Hypothalamus (tissue), 51 donors: ENCODE results near the gene CKAP5.

ENCODE experiments used
- DNase-seq, 51 donors: peaks; one replicate each; lab custom pipeline; 2025; lab: John Stamatoyannopoulos, UW

Gene CKAP5

GRCh38 chr11:46845740-46846509 is at the start of gene CKAP5:
Gene CKAP5 (minus strand): TSS chr11:46846280. CDS start chr11:46821231, 25,049 bp downstream.
- DNase-seq, result peak; percentile 18 to 94 (median 86)

GRCh38 chr11:46895821-46896220 is 49.7 kb upstream of the CKAP5 start:
- peak in 33 of 51 donors; percentile 18 to 75 (median 53) for DNase-seq

- peak in 1 of 51 donors; percentile 11 for DNase-seq
These were observed 48.9 kb upstream of the CKAP5 start for GRCh38 chr11:46894961-46895360.

- DNase-seq, result no peak
These were observed 48.4 kb upstream of the CKAP5 start for GRCh38 chr11:46894506-46894905.

GRCh38 chr11:46892838-46893237 is 46.8 kb upstream of the CKAP5 start:
- no peak for DNase-seq

GRCh38 chr11:46892109-46892508 is 46.0 kb upstream of the CKAP5 start:
- DNase-seq, result no peak

GRCh38 chr11:46890665-46891064 is 44.6 kb upstream of the CKAP5 start:
- DNase-seq, result no peak

- DNase-seq, result peak in 38 of 51 donors; percentile 18 to 88 (median 51)
These were observed 43.8 kb upstream of the CKAP5 start for GRCh38 chr11:46889689-46890475.

- no peak for DNase-seq
These were observed 43.2 kb upstream of the CKAP5 start for GRCh38 chr11:46889251-46889650.

- DNase-seq, result no peak
These were observed 42.6 kb upstream of the CKAP5 start for GRCh38 chr11:46888636-46889035.

GRCh38 chr11:46886211-46886610 is 40.1 kb upstream of the CKAP5 start:
- no peak for DNase-seq

- no peak for DNase-seq
These were observed 33.0 kb upstream of the CKAP5 start for GRCh38 chr11:46879056-46879585.

GRCh38 chr11:46877580-46877979 is 31.5 kb upstream of the CKAP5 start:
- DNase-seq, result no peak

- DNase-seq, result no peak
These were observed 30.4 kb upstream of the CKAP5 start for GRCh38 chr11:46876471-46876870.

- DNase-seq, result no peak
These were observed 28.5 kb upstream of the CKAP5 start for GRCh38 chr11:46874586-46874985.

GRCh38 chr11:46868912-46869311 is 22.8 kb upstream of the CKAP5 start:
- DNase-seq, result no peak

- no peak for DNase-seq
These were observed 19.3 kb upstream of the CKAP5 start for GRCh38 chr11:46865340-46865739.

GRCh38 chr11:46860218-46860617 is 14.1 kb upstream of the CKAP5 start:
- no peak for DNase-seq

GRCh38 chr11:46858920-46859546 is 13.0 kb upstream of the CKAP5 start:
- no peak for DNase-seq

GRCh38 chr11:46857666-46858065 is 11.6 kb upstream of the CKAP5 start:
- no peak for DNase-seq
